HEK293 (cell line): ENCODE measurements around the gene PCDH9.

Experiments used
- CTCF ChIA-PET: fragments of 350-600 bp; formaldehyde crosslinking; extraction: SDS; loops from one replicate; lab custom pipeline; 2021; ENCODE audit warnings: antibody characterized with exemption; lab: Yijun Ruan, JAX
- POLR2A ChIA-PET: fragments of 300-600 bp; formaldehyde crosslinking; extraction: SDS; loops from one replicate; lab custom pipeline; 2020; ENCODE audit warnings: antibody characterized with exemption, inconsistent platforms; lab: Yijun Ruan, JAX
- H3K27ac ChIP-seq: fragments of 200-500 bp; sonication (Bioruptor generic); 2 replicates; pipeline ENCODE4 v1.5.1; 2014; ENCODE audit warnings: low read depth, low read length, control low read depth, inconsistent platforms; ENCODE audit errors: extremely low read depth
- H3K36me3 ChIP-seq, 2 experiments: fragments of 200-500 bp in 1 of 2; sonication (Bioruptor generic) in 1 of 2; 1 replicate in 1 of 2; 2 replicates in 1 of 2; pipeline ENCODE4 v1.5.1; 2014 to 2017; ENCODE audit warnings: inconsistent platforms in 2 of 2, low read length in 2 of 2; ENCODE audit not compliant: control insufficient read depth in 2 of 2, insufficient read depth in 1 of 2
- H3K4me1 ChIP-seq: fragments of 200-500 bp; sonication (Bioruptor generic); 2 replicates; pipeline ENCODE4 v1.5.1; 2014; ENCODE audit warnings: mild to moderate bottlenecking, low read length, inconsistent platforms; ENCODE audit not compliant: control insufficient read depth, insufficient read depth
- H3K4me3 ChIP-seq: 2 replicates; pipeline ENCODE4 v1.5.1; 2011; ENCODE audit warnings: low read depth, mild to moderate bottlenecking, control low read depth, low read length, moderate library complexity
- H3K9me3 ChIP-seq: fragments of 200-500 bp; sonication (Bioruptor generic); 2 replicates; pipeline ENCODE4 v1.5.1; 2014; ENCODE audit warnings: low read depth, low read length, inconsistent platforms; ENCODE audit not compliant: control insufficient read depth, insufficient read depth
- OVOL3 ChIP-seq: fragments of 450-650 bp; formaldehyde crosslinking; IDR thresholded peaks from 2 replicates; pipeline ENCODE4 v1.5.1; 2016; ENCODE audit warnings: missing biosample characterization, missing genetic modification characterization
- SETDB1 ChIP-seq: IDR thresholded peaks from one replicate; pipeline ENCODE4 v1.6.1; 2017; ENCODE audit warnings: mild to moderate bottlenecking, low read length, moderate library complexity, mixed read lengths; ENCODE audit not compliant: insufficient read length
- WT1 ChIP-seq: fragments of 450-650 bp; formaldehyde crosslinking; IDR thresholded peaks from 2 replicates; pipeline ENCODE4 v1.5.1; 2016; ENCODE audit warnings: missing biosample characterization, missing genetic modification characterization
- ZBTB17 ChIP-seq: fragments of 450-650 bp; formaldehyde crosslinking; IDR thresholded peaks from 2 replicates; pipeline ENCODE4 v1.5.1; 2016; ENCODE audit warnings: missing biosample characterization, missing genetic modification characterization
- ZBTB20 ChIP-seq: fragments of 450-650 bp; formaldehyde crosslinking; IDR thresholded peaks from 2 replicates; pipeline ENCODE4 v1.5.1; 2016; ENCODE audit warnings: missing biosample characterization, missing genetic modification characterization
- ZIC2 ChIP-seq: fragments of 450-650 bp; formaldehyde crosslinking; IDR thresholded peaks from 2 replicates; pipeline ENCODE4 v1.5.1; 2016; ENCODE audit warnings: missing biosample characterization, missing genetic modification characterization
- ZNF169 ChIP-seq: fragments of 450-650 bp; formaldehyde crosslinking; IDR thresholded peaks from 2 replicates; pipeline ENCODE4 v1.5.1; 2016; ENCODE audit warnings: missing biosample characterization, missing genetic modification characterization
- ZNF175 ChIP-seq: fragments of 450-650 bp; formaldehyde crosslinking; IDR thresholded peaks from 2 replicates; pipeline ENCODE4 v1.5.1; 2016; ENCODE audit warnings: missing biosample characterization, missing genetic modification characterization
- ZNF19 ChIP-seq: fragments of 450-650 bp; formaldehyde crosslinking; IDR thresholded peaks from 2 replicates; pipeline ENCODE4; 2016; ENCODE audit warnings: missing biosample characterization, missing genetic modification characterization, low read depth
- ZNF366 ChIP-seq: fragments of 450-650 bp; formaldehyde crosslinking; conservative IDR thresholded peaks from 2 replicates; pipeline ENCODE4 v1.5.1; 2016; ENCODE audit warnings: missing biosample characterization, missing genetic modification characterization
- ZNF426 ChIP-seq: fragments of 450-650 bp; formaldehyde crosslinking; IDR thresholded peaks from 2 replicates; pipeline ENCODE4 v1.5.1; 2017; ENCODE audit warnings: missing biosample characterization, missing genetic modification characterization, mild to moderate bottlenecking, inconsistent platforms, moderate library complexity
- ZNF513 ChIP-seq: fragments of 450-650 bp; IDR thresholded peaks from 2 replicates; pipeline ENCODE4 v1.5.1; 2018; ENCODE audit warnings: missing biosample characterization, missing genetic modification characterization
- ZNF521 ChIP-seq: fragments of 450-650 bp; formaldehyde crosslinking; IDR thresholded peaks from 2 replicates; pipeline ENCODE4 v1.5.1; 2017; ENCODE audit warnings: missing biosample characterization, mild to moderate bottlenecking, missing genetic modification characterization
- ZNF560 ChIP-seq: fragments of 450-650 bp; formaldehyde crosslinking; IDR thresholded peaks from 2 replicates; pipeline ENCODE4 v1.5.1; 2017; ENCODE audit warnings: missing biosample characterization, missing genetic modification characterization, borderline replicate concordance
- ZNF629 ChIP-seq: fragments of 450-650 bp; formaldehyde crosslinking; IDR thresholded peaks from 2 replicates; pipeline ENCODE4 v1.5.1; 2017; ENCODE audit warnings: missing biosample characterization, missing genetic modification characterization
- ZNF792 ChIP-seq: fragments of 450-650 bp; formaldehyde crosslinking; IDR thresholded peaks from 2 replicates; pipeline ENCODE4 v1.5.1; 2016; ENCODE audit warnings: missing biosample characterization, missing genetic modification characterization
- ZSCAN23 ChIP-seq: fragments of 450-650 bp; formaldehyde crosslinking; IDR thresholded peaks from 2 replicates; pipeline ENCODE4 v1.5.1; 2016; ENCODE audit warnings: missing biosample characterization, missing genetic modification characterization
- TF ChIP-seq, protein P1 (sequence below): fragments of 450-650 bp; formaldehyde crosslinking; IDR thresholded peaks from 2 replicates; pipeline ENCODE4 v1.5.1; 2017; ENCODE audit warnings: missing biosample characterization, mild to moderate bottlenecking, missing genetic modification characterization, moderate library complexity
- TF ChIP-seq, protein P2 (sequence below): fragments of 450-650 bp; formaldehyde crosslinking; IDR thresholded peaks from 2 replicates; pipeline ENCODE4 v1.5.1; 2016; ENCODE audit warnings: missing biosample characterization, missing genetic modification characterization
- TF ChIP-seq, protein P3 (sequence below): fragments of 450-650 bp; formaldehyde crosslinking; IDR thresholded peaks from 2 replicates; pipeline ENCODE4 v1.5.1; 2016; ENCODE audit warnings: missing biosample characterization, missing genetic modification characterization

Gene PCDH9

GRCh38 chr13:66655847-66656454, 574.2 kb downstream of the PCDH9 start:
- TF ChIP-seq SETDB1 (peak; percentile 55), ZBTB20 (tag by site-specific recombination) (no peak)
- TF ChIP-seq, all 188 proteins: peak for 1
- ChIA-PET POLR2A (interaction anchor here (0.7 kb wide), 1 partner anchor 314 kb away, joined by 3 read pairs; no protein-coding TSS in a partner anchor), CTCF (no interaction called here)
- H3K9me3 ChIP-seq, result no peaks in the 10 kb centered on the region
- no peaks in the 10 kb centered on the region for H3K36me3 ChIP-seq
- H3K4me1 ChIP-seq, result no peaks in the 10 kb centered on the region
- no peak overlapping the region for H3K4me3 ChIP-seq
- no peak overlapping the region for H3K27ac ChIP-seq

GRCh38 chr13:66644855-66645460, 585.2 kb downstream of the PCDH9 start:
- Histone ChIP-seq H3K27ac (no peak overlapping the region), H3K36me3 (no peaks in the 10 kb centered on the region), H3K4me1 (no peaks in the 10 kb centered on the region), H3K9me3 (no peaks in the 10 kb centered on the region), H3K4me3 (no peak overlapping the region)
- no peak for TF ChIP-seq ZNF426 (tag by site-specific recombination)
- no peak for TF ChIP-seq ZNF629 (tag by site-specific recombination)
- no peak for TF ChIP-seq ZSCAN23 (tag by site-specific recombination)
- TF ChIP-seq, protein P1, sequence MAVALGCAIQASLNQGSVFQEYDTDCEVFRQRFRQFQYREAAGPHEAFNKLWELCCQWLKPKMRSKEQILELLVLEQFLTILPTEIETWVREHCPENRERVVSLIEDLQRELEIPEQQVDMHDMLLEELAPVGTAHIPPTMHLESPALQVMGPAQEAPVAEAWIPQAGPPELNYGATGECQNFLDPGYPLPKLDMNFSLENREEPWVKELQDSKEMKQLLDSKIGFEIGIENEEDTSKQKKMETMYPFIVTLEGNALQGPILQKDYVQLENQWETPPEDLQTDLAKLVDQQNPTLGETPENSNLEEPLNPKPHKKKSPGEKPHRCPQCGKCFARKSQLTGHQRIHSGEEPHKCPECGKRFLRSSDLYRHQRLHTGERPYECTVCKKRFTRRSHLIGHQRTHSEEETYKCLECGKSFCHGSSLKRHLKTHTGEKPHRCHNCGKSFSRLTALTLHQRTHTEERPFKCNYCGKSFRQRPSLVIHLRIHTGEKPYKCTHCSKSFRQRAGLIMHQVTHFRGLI (tag by site-specific recombination), result no peak
- TF ChIP-seq ZNF366 (tag by site-specific recombination), result no peak
- TF ChIP-seq ZBTB17, result no peak
- no peak for TF ChIP-seq OVOL3 (tag by site-specific recombination)
- TF ChIP-seq ZNF792 (tag by site-specific recombination), result no peak
- TF ChIP-seq ZNF513 (tag by site-specific recombination), result no peak
- TF ChIP-seq ZIC2 (tag by site-specific recombination), result no peak
- no peak for TF ChIP-seq WT1
- TF ChIP-seq, protein P2, sequence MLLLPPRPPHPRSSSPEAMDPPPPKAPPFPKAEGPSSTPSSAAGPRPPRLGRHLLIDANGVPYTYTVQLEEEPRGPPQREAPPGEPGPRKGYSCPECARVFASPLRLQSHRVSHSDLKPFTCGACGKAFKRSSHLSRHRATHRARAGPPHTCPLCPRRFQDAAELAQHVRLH, result no peak
- TF ChIP-seq ZNF175 (tag by site-specific recombination), result no peak
- TF ChIP-seq ZNF169 (tag by site-specific recombination), result no peak
- no peak for TF ChIP-seq ZNF560
- TF ChIP-seq, protein P3, sequence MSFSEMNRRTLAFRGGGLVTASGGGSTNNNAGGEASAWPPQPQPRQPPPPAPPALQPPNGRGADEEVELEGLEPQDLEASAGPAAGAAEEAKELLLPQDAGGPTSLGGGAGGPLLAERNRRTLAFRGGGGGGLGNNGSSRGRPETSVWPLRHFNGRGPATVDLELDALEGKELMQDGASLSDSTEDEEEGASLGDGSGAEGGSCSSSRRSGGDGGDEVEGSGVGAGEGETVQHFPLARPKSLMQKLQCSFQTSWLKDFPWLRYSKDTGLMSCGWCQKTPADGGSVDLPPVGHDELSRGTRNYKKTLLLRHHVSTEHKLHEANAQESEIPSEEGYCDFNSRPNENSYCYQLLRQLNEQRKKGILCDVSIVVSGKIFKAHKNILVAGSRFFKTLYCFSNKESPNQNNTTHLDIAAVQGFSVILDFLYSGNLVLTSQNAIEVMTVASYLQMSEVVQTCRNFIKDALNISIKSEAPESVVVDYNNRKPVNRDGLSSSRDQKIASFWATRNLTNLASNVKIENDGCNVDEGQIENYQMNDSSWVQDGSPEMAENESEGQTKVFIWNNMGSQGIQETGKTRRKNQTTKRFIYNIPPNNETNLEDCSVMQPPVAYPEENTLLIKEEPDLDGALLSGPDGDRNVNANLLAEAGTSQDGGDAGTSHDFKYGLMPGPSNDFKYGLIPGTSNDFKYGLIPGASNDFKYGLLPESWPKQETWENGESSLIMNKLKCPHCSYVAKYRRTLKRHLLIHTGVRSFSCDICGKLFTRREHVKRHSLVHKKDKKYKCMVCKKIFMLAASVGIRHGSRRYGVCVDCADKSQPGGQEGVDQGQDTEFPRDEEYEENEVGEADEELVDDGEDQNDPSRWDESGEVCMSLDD, result no peak
- TF ChIP-seq ZNF19, result no peak
- no peak for TF ChIP-seq ZNF521 (tag by site-specific recombination)
- ChIA-PET POLR2A (no interaction called here), CTCF (interaction anchor here (0.7 kb wide), 1 partner anchor 207 kb away, joined by 5 read pairs; no protein-coding TSS in a partner anchor)
